ENCODE results near the gene A2M.

GRCh38 chr12:9083793-9084192 is 31.9 kb downstream of the A2M start:
- TF ChIP-seq CTCF (IDR thresholded peaks at IDR 0.05), result no peak
- no peak for TF ChIP-seq EZH2 (IDR thresholded peaks at IDR 0.05; ENCODE audit: borderline replicate concordance, insufficient read depth, low read depth, low read length, poor library complexity, severe bottlenecking)
